Neural cell (in vitro differentiated cells): Measurements from ENCODE around the gene ARPIN. TPM values are rescaled to one million over a fixed set of nuclear protein-coding genes. Genes with fewer than 3 reads are reported as not detected.

Experiments
- H2AFZ ChIP-seq: fragments of 200-600, 300-800 bp; sonication (generic), shearing (Covaris generic); 2 replicates; pipeline ENCODE4 v1.6.0; 2014; ENCODE audit warnings: low read depth, mild to moderate bottlenecking, antibody characterized with exemption, low read length, moderate library complexity
- H3F3A ChIP-seq: fragments of 200-600 bp; shearing (Covaris generic); 2 replicates; pipeline ENCODE4 v1.6.1; 2016; ENCODE audit warnings: mild to moderate bottlenecking, moderate library complexity, mixed read lengths, antibody characterized with exemption, low read length; ENCODE audit not compliant: insufficient read depth, poor library complexity, severe bottlenecking
- H3K27ac ChIP-seq: fragments of 200-600, 300-800 bp; sonication (generic), shearing (Covaris generic); 2 replicates; pipeline ENCODE4 v1.5.1; 2014; ENCODE audit warnings: mild to moderate bottlenecking, low read length, moderate library complexity
- H3K27me3 ChIP-seq: fragments of 300-800, 200-600 bp; sonication (generic), shearing (Covaris generic); 2 replicates; pipeline ENCODE4 v1.6.0; 2014; ENCODE audit warnings: mild to moderate bottlenecking, low read depth, low read length, moderate library complexity; ENCODE audit not compliant: insufficient read depth
- H3K36me3 ChIP-seq: fragments of 300-800, 200-600 bp; sonication (generic), shearing (Covaris generic); 2 replicates; pipeline ENCODE4 v1.5.1; 2014; ENCODE audit warnings: mild to moderate bottlenecking, antibody characterized with exemption, low read length, moderate library complexity; ENCODE audit not compliant: insufficient read depth
- H3K4me2 ChIP-seq: fragments of 300-800, 200-600 bp; sonication (generic), shearing (Covaris generic); 2 replicates; pipeline ENCODE4 v1.6.0; 2014; ENCODE audit warnings: mild to moderate bottlenecking, low read length
- H3K4me3 ChIP-seq: fragments of 300-800, 200-600 bp; sonication (generic), shearing (Covaris generic); 2 replicates; pipeline ENCODE4 v1.5.1; 2014; ENCODE audit warnings: mild to moderate bottlenecking, low read length, moderate library complexity
- H3K79me2 ChIP-seq: fragments of 200-600 bp; shearing (Covaris generic); replicated peaks from 2 replicates; pipeline ENCODE4 v1.6.0; 2014; ENCODE audit warnings: mild to moderate bottlenecking, low read length, moderate library complexity; ENCODE audit not compliant: insufficient read depth
- H3K9ac ChIP-seq: fragments of 300-800, 200-600 bp; sonication (generic), shearing (Covaris generic); 2 replicates; pipeline ENCODE4 v1.6.1; 2016; ENCODE audit warnings: mild to moderate bottlenecking, low read length, mixed read lengths
- H3K9me2 ChIP-seq: fragments of 200-600 bp; shearing (Covaris generic); 2 replicates; pipeline ENCODE4 v1.6.1; 2016; ENCODE audit warnings: mild to moderate bottlenecking, low read length, mixed read lengths; ENCODE audit not compliant: insufficient read depth
- H3K9me3 ChIP-seq: fragments of 200-600, 300-800 bp; sonication (generic), shearing (Covaris generic); 2 replicates; pipeline ENCODE4 v1.6.1; 2016; ENCODE audit warnings: mild to moderate bottlenecking, mixed run types, low read length, moderate library complexity, mixed read lengths
- H4K20me1 ChIP-seq: fragments of 200-600 bp; shearing (Covaris generic); 2 replicates; pipeline ENCODE4 v1.6.1; 2016; ENCODE audit warnings: mild to moderate bottlenecking, mixed run types; ENCODE audit not compliant: insufficient read depth
- CTCF ChIP-seq: fragments of 450-650 bp; IDR thresholded peaks from 2 replicates; pipeline ENCODE4 v1.5.1; 2014; ENCODE audit warnings: antibody characterized with exemption, mild to moderate bottlenecking, moderate library complexity; ENCODE audit not compliant: poor library complexity, severe bottlenecking
- EP300 ChIP-seq: fragments of 450-650 bp; conservative IDR thresholded peaks from 2 replicates; pipeline ENCODE4 v1.6.1; 2014; ENCODE audit warnings: antibody characterized with exemption, mild to moderate bottlenecking, moderate library complexity; ENCODE audit not compliant: poor library complexity, severe bottlenecking
- EZH2 ChIP-seq: fragments of 200-600, 300-800 bp; shearing (Covaris generic), sonication (generic); IDR thresholded peaks from 2 replicates; pipeline ENCODE4 v1.6.1; 2014; ENCODE audit warnings: antibody characterized with exemption, low read length, borderline replicate concordance, mild to moderate bottlenecking; ENCODE audit not compliant: insufficient read depth, poor library complexity, severe bottlenecking
- MXI1 ChIP-seq: fragments of 450-650 bp; conservative IDR thresholded peaks from 2 replicates; pipeline ENCODE4 v1.6.1; 2014; ENCODE audit warnings: antibody characterized with exemption, mild to moderate bottlenecking; ENCODE audit not compliant: poor library complexity, severe bottlenecking
- POLR2AphosphoS5 ChIP-seq: IDR thresholded peaks from 2 replicates; pipeline ENCODE4 v1.6.1; 2012
- RAD21 ChIP-seq: fragments of 450-650 bp; conservative IDR thresholded peaks from 2 replicates; pipeline ENCODE4 v1.6.1; 2014; ENCODE audit warnings: antibody characterized with exemption, mild to moderate bottlenecking, moderate library complexity
- REST ChIP-seq: IDR thresholded peaks from 2 replicates; pipeline ENCODE4 v1.6.1; 2012; ENCODE audit warnings: borderline replicate concordance
- SMC3 ChIP-seq: fragments of 450-650 bp; conservative IDR thresholded peaks from 2 replicates; pipeline ENCODE4 v1.6.1; 2014; ENCODE audit warnings: antibody characterized with exemption, mild to moderate bottlenecking, moderate library complexity; ENCODE audit not compliant: poor library complexity
- TAF1 ChIP-seq: IDR thresholded peaks from 2 replicates; pipeline ENCODE4 v1.6.1; 2012; ENCODE audit warnings: low read depth
- polyA plus RNA-seq: library from polyadenylated mRNA; depleted of rRNA; stranded (reverse); fragments of >200 nt; gene quantifications from 2 replicates; pipeline ENCODE4 v1.2.3, GENCODE V29; 2014

ARPIN gene
- polyA plus RNA-seq, 1 donor from 2014 or later, result 2.7 TPM

GRCh38 chr15:89954541-89954940, 41.8 kb upstream of the ARPIN start:
- Histone ChIP-seq H3K9ac (no peak overlapping the region), H3F3A (no peaks in the 10 kb centered on the region), H3K27ac (no peak overlapping the region), H4K20me1 (no peaks in the 10 kb centered on the region), H3K36me3 (no peaks in the 10 kb centered on the region), H3K27me3 (no peaks in the 10 kb centered on the region), H3K4me2 (no peak overlapping the region), H2AFZ (no peak overlapping the region), H3K4me3 (no peak overlapping the region), H3K9me2 (no peaks in the 10 kb centered on the region), H3K9me3 (no peaks in the 10 kb centered on the region), H3K79me2 (no peaks in the 10 kb centered on the region)
- TF ChIP-seq EZH2, result no peak
- no peak for TF ChIP-seq TAF1
- TF ChIP-seq EP300, result no peak
- TF ChIP-seq MXI1, result no peak
- no peak for TF ChIP-seq REST
- no peak for TF ChIP-seq RAD21

GRCh38 chr15:89948796-89949195, 36.0 kb upstream of the ARPIN start:
- H2AFZ ChIP-seq, result no peak overlapping the region
- H3K36me3 ChIP-seq, result no peaks in the 10 kb centered on the region
- TF ChIP-seq TAF1 (no peak), EP300 (no peak), RAD21 (no peak), POLR2AphosphoS5 (no peak), REST (no peak), MXI1 (no peak), EZH2 (no peak), SMC3 (no peak), CTCF (no peak)
- no peak overlapping the region for H3K9ac ChIP-seq
- H3K79me2 ChIP-seq, result no peaks in the 10 kb centered on the region
- H4K20me1 ChIP-seq, result no peaks in the 10 kb centered on the region
- H3K4me2 ChIP-seq, result no peak overlapping the region
- no peak overlapping the region for H3K27ac ChIP-seq
- H3K4me3 ChIP-seq, result no peak overlapping the region
- no peaks in the 10 kb centered on the region for H3K9me2 ChIP-seq
- no peaks in the 10 kb centered on the region for H3K9me3 ChIP-seq
- no peaks in the 10 kb centered on the region for H3F3A ChIP-seq
- no peaks in the 10 kb centered on the region for H3K27me3 ChIP-seq
